NCI-H460 (cell line): ENCODE results near the gene GSTM4. TPM values are rescaled to one million over a fixed set of nuclear protein-coding genes. Genes with fewer than 3 reads are reported as not detected.

Experiments used
- DNase-seq: peaks from one replicate; pipeline ENCODE4 v3.0.0-alpha.2; 2016; ENCODE audit warnings: low read depth; ENCODE audit errors: extremely low read depth
- polyA plus RNA-seq: library from polyadenylated mRNA; depleted of rRNA; stranded (reverse); fragments of >200 nt; gene quantifications from 2 replicates; pipeline ENCODE4 v1.2.3, GENCODE V29; 2014; cell fraction: nucleus; rRNA removed
- total RNA-seq: library from RNA; depleted of rRNA; stranded (reverse); fragments of >200 nt; shearing (Covaris generic); gene quantifications from 2 replicates; pipeline ENCODE4 v1.2.3, GENCODE V29; 2014; rRNA removed

The GSTM4 gene
- total RNA-seq = 25.5 and 33.5 TPM in 2 replicates
- polyA plus RNA-seq = 44.1 and 57.5 TPM in 2 replicates

GRCh38 chr1:109655615-109656519 lies at the start of gene GSTM4:
TSS of gene GSTM4 (plus strand) at chr1:109656099. CDS start at chr1:109656390, 291 bp downstream.
- DNase-seq = peak; percentile 72

- no peak for DNase-seq
Observed at GRCh38 chr1:109609881-109610280, 46.0 kb upstream of the GSTM4 start.

- no peak for DNase-seq
Observed at GRCh38 chr1:109610609-109611307, 45.1 kb upstream of the GSTM4 start.

- DNase-seq = no peak
Observed at GRCh38 chr1:109611308-109611990, 44.5 kb upstream of the GSTM4 start.

- no peak for DNase-seq
Observed at GRCh38 chr1:109613361-109614147, 42.3 kb upstream of the GSTM4 start.

GRCh38 chr1:109615879-109616278 lies 40.0 kb upstream of the GSTM4 start:
- DNase-seq = no peak

- no peak for DNase-seq
Observed at GRCh38 chr1:109616391-109616790, 39.5 kb upstream of the GSTM4 start.

- peak; percentile 36 for DNase-seq
Observed at GRCh38 chr1:109617291-109617801, 38.6 kb upstream of the GSTM4 start.

- no peak for DNase-seq
Observed at GRCh38 chr1:109618661-109619575, 37.0 kb upstream of the GSTM4 start.

GRCh38 chr1:109619576-109620400 lies 36.1 kb upstream of the GSTM4 start, which contains the start of the genes AMPD2 and GNAT2:
TSS of gene AMPD2 (plus strand) at chr1:109619837. CDS start at chr1:109621176, 1,339 bp downstream.
TSS of gene GNAT2 (minus strand) at chr1:109619616. CDS start at chr1:109612870, 6,746 bp downstream.
- peak; percentile 43 for DNase-seq

- DNase-seq = no peak
Observed at GRCh38 chr1:109620401-109620791, 35.5 kb upstream of the GSTM4 start.

- DNase-seq = peak; percentile 71
Observed at GRCh38 chr1:109620841-109621286, 35.0 kb upstream of the GSTM4 start.

- no peak for DNase-seq
Observed at GRCh38 chr1:109621379-109622136, 34.3 kb upstream of the GSTM4 start.

- DNase-seq = no peak
Observed at GRCh38 chr1:109622137-109622892, 33.6 kb upstream of the GSTM4 start.

- DNase-seq = no peak
Observed at GRCh38 chr1:109622895-109623294, 33.0 kb upstream of the GSTM4 start.

- no peak for DNase-seq
Observed at GRCh38 chr1:109623601-109624161, 32.2 kb upstream of the GSTM4 start.
